Stimulated activated CD4-positive, alpha-beta T cell treated with anti-CD3 and anti-CD28 coated beads, Interleukin-4, amount 100 ng/mL, for 4 hours (primary cell): ENCODE data around the gene C14orf132.

Experiments
- DNase-seq, 2 experiments: peaks; one replicate each; pipeline ENCODE4 v3.0.0-alpha.2; 2020

The C14orf132 gene

GRCh38 chr14:96084796-96085195 lies 45.6 kb downstream of the C14orf132 start:
- no peak for DNase-seq

DNA sequence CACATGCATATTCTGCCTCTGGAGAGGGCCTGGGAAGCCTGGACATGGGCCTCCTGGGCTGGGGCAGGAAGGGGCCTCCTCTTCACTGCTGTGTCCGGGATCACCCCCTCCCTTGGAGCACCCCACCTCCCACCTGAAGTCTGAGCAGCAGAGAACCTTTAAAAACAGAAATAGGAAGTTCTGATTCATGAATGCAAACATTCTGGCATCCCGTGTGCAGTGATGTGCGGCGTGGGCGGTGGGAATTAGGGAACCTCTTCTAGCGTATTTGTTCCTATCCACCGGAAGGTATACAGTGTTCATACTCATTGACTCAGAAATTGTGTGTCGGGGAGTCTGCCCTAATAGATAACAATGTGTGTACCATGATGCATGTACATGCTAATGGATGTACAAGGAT lies 46.2 kb downstream of the C14orf132 start:
- DNase-seq, result no peak

DNA sequence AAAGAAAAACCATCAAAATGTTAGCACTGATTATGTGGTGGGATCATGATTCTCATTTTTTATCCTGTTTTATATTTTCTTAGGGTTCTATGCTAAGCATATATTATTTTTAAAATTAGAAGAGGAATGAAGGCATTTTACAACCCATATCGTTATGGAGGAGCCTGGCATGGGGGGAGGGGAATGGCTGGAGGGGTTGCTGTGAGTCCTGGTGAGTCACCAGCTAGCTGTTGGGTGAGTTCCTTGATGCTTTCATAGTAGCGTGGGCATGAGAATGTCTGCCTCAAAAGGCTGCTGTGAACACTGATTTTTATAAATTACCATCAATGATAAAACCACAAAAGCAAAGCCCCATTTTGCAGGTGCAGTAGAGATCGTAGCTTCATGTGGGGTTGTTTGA lies 46.9 kb downstream of the C14orf132 start:
- no peak for DNase-seq

DNA sequence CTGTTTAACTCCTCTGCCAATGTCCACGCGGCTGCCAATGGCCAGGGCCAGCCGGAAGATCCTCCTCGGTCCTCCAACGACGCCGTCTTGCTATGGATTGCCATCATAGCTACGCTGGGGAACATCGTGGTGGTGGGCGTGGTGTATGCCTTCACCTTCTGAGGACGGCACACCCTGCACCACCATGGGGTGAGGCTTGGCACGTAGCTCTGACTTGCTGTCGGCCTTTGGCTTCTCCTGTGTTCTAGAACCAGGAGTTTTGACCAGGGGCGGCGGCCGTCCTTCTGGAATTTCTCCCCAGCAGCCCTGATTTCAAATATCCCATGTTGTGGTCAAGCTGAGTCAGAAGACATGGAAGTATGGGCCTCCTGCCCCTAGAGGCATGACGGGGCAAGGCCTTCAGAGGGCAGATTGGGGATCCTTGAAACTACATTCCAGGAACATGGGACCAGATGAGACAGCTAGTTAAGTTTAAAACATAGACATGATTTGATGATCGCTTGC lies 47.5 kb downstream of the C14orf132 start:
- no peak for DNase-seq

DNA sequence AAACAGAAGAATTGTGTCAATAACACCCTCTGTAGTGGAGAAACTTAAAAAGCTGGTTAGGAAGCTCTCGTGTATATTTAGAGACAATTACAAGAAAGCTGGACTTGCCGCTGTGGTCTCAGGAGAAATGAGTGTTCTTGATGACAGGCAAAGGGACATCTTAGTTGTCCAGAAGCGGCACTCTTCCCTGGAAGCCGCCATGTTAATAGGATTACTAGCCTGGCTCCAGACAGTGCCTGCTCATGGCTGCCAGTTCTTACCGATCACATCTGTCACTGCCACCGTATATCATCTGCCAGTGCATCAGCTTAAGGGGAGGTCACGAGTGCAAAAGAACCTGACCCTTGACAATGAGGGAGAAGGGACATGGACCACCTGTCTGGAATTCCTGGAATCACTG lies 48.9 kb downstream of the C14orf132 start:
- DNase-seq, result no peak

DNA sequence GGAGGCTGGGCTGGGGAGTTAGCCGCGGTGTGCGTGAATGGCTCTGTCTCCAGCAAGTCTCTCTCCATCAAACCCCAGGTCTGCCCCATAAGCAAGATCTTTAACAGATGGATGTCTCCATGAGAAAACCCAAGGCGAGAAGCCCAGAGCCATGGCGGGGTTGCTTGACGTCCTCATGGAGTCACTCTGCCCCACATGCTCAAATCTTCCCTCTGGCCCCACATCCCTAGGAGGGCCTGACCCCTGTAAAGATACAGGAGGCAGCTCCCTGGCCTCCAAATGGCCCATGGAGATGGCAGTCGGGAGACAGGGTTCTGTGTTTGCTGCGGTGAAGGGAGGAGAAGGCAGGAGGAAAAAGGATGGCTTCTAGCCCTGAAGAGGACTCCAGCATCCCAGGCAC lies 49.3 kb downstream of the C14orf132 start:
- DNase-seq, result no peak

GRCh38 chr14:96088911-96089310 lies 49.7 kb downstream of the C14orf132 start:
- no peak for DNase-seq

DNA sequence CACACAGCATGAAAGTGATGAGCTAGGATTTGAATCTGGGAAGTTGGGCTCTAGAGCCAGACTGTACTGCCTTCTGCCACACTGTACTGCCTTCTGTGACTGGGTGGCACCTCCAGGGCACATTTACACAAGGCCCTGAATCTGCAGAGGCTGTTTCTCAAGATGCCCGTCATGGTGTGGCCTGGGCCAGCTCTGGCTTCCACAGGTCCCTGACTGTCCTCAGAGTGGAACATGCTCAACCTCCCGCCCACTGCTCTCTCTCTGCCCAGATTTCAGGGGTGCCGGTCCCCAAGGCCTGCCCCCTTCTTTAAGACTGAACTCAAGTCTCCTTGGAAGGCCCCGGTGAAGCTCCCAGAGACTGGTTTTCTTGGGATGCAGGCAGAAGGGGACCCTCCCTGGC lies 50.2 kb downstream of the C14orf132 start:
- DNase-seq, result no peak

DNA sequence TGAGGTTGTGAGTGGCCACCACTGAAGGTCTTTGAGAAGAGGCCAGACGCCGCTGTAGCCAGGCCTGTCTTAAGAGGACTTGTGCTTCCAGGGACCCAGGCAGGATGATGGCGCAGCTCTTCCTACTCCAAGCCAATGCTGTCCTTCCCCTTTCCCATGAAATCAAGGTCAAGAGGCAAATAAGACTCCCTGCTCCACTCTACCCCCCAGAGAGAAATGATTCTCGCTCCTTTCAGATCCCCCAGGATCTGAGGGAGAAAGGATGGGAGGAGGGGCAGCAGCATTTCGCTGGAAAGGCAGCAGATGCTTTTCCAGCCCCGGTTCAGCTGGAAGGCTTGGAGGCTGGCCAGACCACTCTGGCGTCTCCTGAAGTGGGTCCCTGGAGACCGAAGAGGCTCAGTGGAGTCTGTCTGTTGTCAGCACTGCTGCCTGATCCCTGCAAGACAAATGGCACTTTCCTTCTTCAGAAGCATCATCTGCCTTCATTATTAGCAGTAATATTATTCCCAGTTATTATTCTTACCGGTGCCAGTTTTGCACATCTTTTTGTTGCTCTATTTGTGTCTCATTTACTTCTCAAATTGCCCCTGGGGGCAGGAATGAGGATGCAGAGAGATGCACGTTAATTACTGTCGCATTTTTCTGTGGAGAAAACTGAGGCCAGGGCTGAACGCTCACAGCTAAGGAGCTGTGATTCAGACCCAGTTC lies 51.4 kb downstream of the C14orf132 start:
- DNase-seq, result no peak

DNA sequence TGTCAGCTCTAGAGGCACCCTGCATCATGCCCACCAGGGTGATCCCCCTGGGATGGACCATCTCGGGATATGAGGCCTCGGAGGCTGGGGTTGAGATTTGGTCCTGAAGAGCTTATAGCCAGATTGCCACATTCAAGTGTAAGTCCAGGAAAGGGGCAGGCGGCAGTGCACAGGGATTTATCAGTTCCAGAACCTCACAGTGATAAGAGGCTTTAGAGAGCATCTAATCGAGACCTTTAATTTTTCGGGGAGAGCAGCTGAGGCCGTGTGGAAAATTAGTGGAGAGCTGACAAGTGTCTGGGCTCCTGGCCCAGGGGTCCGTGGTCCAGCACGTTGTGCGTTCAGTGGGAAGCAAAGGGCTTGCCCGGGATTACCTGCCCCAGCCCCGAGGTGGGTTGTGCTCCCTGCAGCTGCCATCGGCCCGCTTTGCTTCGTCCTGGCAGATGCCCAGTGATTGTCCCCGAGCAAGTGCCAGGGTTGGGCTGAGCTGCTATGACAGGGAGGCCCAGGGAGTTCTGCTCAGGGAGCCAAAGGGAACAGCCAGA lies 52.1 kb downstream of the C14orf132 start:
- no peak for DNase-seq

GRCh38 chr14:96091941-96092411 lies 52.8 kb downstream of the C14orf132 start:
- no peak for DNase-seq

GRCh38 chr14:96092936-96093335 lies 53.8 kb downstream of the C14orf132 start:
- no peak for DNase-seq

DNA sequence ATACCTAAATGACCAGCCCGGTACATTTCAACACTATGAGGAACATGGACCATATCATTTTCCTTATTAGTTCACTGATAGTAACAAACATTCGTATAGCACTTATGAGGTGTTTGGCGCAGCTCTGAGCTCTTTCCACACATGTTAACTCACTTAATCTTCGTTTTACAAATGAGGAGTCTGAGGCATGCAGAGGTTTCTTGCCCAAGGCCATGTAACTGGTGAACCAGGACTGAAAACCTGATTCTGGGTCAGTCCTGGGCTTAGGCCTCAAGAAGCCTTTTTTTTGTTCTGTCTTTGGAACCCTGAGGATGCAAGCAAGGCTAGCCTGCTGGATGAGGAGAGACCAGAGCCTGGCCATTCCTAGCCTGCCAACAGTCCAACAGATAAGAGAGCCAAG lies 55.0 kb downstream of the C14orf132 start:
- no peak for DNase-seq

- no peak for DNase-seq
These were observed 55.5 kb downstream of the C14orf132 start for GRCh38 chr14:96094656-96095055.

DNA sequence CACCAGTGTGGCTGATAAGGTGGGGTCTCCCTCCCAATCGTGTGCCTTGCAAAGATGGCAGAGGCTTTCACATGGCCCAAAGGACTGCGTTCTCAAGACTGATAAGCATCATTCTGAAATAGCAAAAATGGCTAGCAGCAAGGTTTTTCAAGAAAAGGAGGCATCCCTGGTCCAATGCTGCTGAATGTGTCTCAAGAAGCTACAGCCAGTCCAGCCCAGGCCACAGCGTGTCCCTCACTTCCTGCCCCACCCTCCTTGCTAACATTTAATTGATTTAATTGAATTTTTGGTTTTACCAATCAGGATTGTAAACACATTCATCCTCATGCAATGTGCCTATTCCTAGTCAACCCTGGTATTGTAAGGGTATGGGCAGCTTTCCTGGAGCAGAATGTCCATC lies 55.9 kb downstream of the C14orf132 start:
- no peak for DNase-seq

DNA sequence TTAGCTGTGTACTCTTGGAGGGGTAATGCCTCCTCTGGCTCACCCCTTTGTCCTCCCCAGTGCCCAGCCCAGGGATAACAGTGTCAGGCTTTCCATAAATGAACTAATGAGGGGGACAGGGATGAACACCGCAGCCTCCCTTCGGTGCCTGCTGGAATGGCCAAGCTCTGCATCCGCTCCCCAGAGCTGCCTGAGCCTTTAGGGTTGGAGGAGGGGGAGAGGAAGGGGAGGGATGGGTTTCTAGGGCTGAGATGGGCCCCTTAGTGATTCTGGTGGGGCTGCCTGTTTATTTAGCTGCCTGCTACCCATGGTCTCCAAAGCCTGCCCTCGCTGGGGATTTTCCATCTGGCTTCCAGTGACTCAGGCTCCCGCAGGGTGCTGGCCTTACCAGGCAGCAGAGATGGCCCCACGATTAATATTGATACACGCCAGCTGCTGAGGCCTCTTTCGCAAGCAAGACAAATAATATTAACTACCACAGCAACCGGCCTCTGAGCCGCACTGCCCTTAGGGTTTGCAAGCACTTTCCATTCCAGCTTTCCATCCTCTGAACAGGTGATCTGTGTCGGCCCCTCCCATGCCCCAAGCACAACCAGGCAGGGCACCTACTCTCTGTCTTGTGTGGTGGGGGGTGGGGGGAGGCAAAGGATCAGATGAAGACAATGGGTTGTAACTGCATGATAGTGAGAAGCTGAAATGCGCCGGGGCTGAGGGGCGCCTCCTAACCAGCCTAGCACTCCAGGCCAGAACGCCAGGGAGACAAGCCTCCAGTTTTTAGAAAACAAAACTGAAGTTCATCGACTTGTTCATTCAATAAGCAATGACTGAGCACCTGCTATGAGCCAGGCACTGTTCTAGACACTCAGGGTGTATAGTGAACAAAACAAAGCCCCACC lies 56.7 kb downstream of the C14orf132 start:
- DNase-seq, result no peak

GRCh38 chr14:96096639-96097610 lies 57.8 kb downstream of the C14orf132 start:
- no peak for DNase-seq

- no peak for DNase-seq
These were observed 58.6 kb downstream of the C14orf132 start for GRCh38 chr14:96097752-96098151.

- no peak for DNase-seq
These were observed 59.3 kb downstream of the C14orf132 start for GRCh38 chr14:96098309-96098998.

DNA sequence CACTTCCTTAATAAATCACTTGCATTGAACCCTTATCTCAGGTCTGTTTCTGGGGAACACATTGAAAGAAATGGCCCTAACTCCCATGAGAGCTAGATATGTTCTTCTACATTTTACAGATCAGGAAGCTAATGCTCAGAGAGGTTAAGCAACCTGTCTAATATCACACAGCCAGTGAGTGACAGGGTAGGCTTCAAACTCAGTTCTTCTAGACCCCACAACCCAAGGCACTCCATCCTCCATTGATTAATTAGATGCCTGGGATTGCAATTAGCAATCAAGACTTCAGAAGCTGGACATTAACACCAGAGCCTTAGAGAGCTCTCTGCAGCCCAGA lies 59.8 kb downstream of the C14orf132 start:
- no peak for DNase-seq

DNA sequence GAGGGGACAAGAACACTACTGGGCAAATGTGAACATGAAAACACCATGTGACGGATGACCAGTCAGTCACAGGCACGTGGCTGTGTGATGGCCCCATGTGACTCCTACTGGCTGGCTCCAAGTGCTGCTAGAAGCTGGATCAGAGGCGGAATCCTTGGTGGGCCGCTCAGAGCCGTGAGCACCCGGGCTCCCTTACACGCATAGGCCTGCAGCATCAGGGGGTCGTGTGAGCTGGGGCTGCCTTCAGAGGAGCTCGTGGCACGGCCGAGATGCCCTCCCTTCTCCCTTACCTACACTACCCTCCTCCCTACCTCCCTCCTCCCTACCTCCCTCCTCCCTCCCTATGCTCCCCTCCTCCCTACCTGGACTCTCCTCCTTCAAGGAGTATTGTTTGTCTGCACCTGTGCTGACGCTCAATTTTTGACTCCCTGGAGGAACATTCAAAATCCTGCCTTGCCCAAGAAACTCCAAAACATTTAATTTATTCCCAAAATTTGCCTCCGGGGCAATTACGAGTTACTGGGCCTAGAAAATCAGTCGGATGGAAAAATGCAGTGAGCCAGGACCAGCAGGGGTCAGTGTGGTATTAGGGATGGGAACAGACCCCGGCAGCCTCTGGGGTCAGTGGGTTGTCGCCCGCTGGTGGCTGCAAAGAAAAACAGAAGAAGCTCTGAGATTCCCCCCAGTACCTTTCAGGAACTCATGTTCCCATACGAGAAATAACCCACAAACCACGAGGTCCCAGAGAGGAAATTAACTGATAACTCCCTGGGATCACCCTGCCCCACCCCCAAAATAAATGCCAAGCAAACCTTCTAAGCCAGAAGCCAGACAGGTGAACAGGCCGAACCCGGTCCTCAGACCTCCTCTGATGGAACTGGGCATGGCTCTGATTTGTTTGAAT lies 61.3 kb downstream of the C14orf132 start:
- DNase-seq, result peak; percentile 44 to 56
